WI38 (cell line): ENCODE data around the gene CRYGN.

Source experiments
- H3K4me3 ChIP-seq: 2 replicates; pipeline ENCODE4 v1.5.1; 2011; ENCODE audit warnings: low read depth, mild to moderate bottlenecking, control low read depth, low read length
- CTCF ChIP-seq: IDR thresholded peaks from 2 replicates; pipeline ENCODE4 v1.5.1; 2012; ENCODE audit warnings: low read depth, mild to moderate bottlenecking, control low read depth, low read length

CRYGN gene

GRCh38 chr7:151457534-151457933, 17.6 kb upstream of the CRYGN start:
- no peak overlapping the region for H3K4me3 ChIP-seq
- no peak for TF ChIP-seq CTCF

GRCh38 chr7:151456782-151457181, 16.8 kb upstream of the CRYGN start:
- no peak overlapping the region for H3K4me3 ChIP-seq
- no peak for TF ChIP-seq CTCF

GRCh38 chr7:151456276-151456675, 16.3 kb upstream of the CRYGN start:
- TF ChIP-seq CTCF: no peak
- no peak overlapping the region for H3K4me3 ChIP-seq

- no peak for TF ChIP-seq CTCF
- H3K4me3 ChIP-seq: no peak overlapping the region
Observed at GRCh38 chr7:151455690-151456089, 15.7 kb upstream of the CRYGN start.

GRCh38 chr7:151454932-151455530, 15.1 kb upstream of the CRYGN start:
- no peak overlapping the region for H3K4me3 ChIP-seq
- TF ChIP-seq CTCF: no peak

- no peak overlapping the region for H3K4me3 ChIP-seq
- no peak for TF ChIP-seq CTCF
Observed at GRCh38 chr7:151454305-151454704, 14.4 kb upstream of the CRYGN start.

- no peak for TF ChIP-seq CTCF
Observed at GRCh38 chr7:151453326-151453791, 13.4 kb upstream of the CRYGN start.

More at GRCh38 chr7:151453326-151453791, 13.4 kb upstream of the CRYGN start:
- H3K4me3 ChIP-seq: no peak overlapping the region
